Measurements from ENCODE around the gene IFIT1B.
"Not testable (repeated sequence)": the region's sequence is repeated elsewhere in the genome, so short reads cannot be mapped to it uniquely, and the experiment has no call there.

IFIT1B gene

GRCh38 chr10:89404104-89405047 lies 26.5 kb downstream of the IFIT1B start:
- Histone ChIP-seq H3K18ac (ENCODE audit: low read depth in 1 of 2, low read length in 2 of 2) (no peak overlapping the region), H3K23ac (ENCODE audit: low read length in 2 of 2) (no peak overlapping the region), H4K8ac (ENCODE audit: low read length) (no peak overlapping the region), H2AK5ac (ENCODE audit: low read length, severe bottlenecking) (no peak overlapping the region), H3K79me1 (replicated peaks; ENCODE audit: low read length, poor library complexity, severe bottlenecking) (peaks cover 2% of the 10 kb centered on the region), H3K9ac (ENCODE audit: low read length) (no peak overlapping the region), H3K4ac (ENCODE audit: low read depth in 1 of 2, low read length in 2 of 2) (no peak overlapping the region), H3K9me3 (ENCODE audit: control insufficient read depth, low read length) (no peaks in the 10 kb centered on the region), H2BK12ac (ENCODE audit: low read length in 2 of 2) (no peak overlapping the region), H3K36me3 (ENCODE audit: control insufficient read depth in 1 of 2, insufficient read depth in 2 of 2, low read depth in 1 of 2, low read length in 2 of 2) (peaks cover 0 to 39% of the 10 kb centered on the region in 2 experiments), H4K91ac (ENCODE audit: low read length) (no peak overlapping the region), H3K27ac (ENCODE audit: low read length, poor library complexity, severe bottlenecking) (no peak overlapping the region), H2BK15ac (ENCODE audit: low read depth, poor library complexity, severe bottlenecking) (no peak overlapping the region), H2AFZ (ENCODE audit: low read depth, low read length) (no peak overlapping the region), H3K14ac (ENCODE audit: low read length in 2 of 2) (no peak overlapping the region), H3K4me1 (ENCODE audit: control insufficient read depth, insufficient read depth, low read depth, low read length) (no peaks in the 10 kb centered on the region), H2BK120ac (ENCODE audit: low read depth, low read length) (no peak overlapping the region), H2BK5ac (ENCODE audit: low read depth, low read length, poor library complexity, severe bottlenecking) (no peak overlapping the region), H3K27me3 (ENCODE audit: control insufficient read depth in 1 of 2, insufficient read depth in 1 of 2, low read length in 2 of 2) (no peaks in the 10 kb centered on the region), H3K4me2 (ENCODE audit: low read length, poor library complexity, severe bottlenecking) (no peak overlapping the region), H3K4me3 (ENCODE audit: insufficient read depth in 1 of 2, low read depth in 1 of 2, low read length in 2 of 2) (no peak overlapping the region)
- DNase-seq, result no peak
- WGBS, result 89% methylated on average over 8 of the region's 11 CpGs

- DNase-seq; H3K79me1 ChIP-seq (replicated peaks; ENCODE audit: low read length, poor library complexity, severe bottlenecking); H2BK5ac ChIP-seq (ENCODE audit: low read depth, low read length, poor library complexity, severe bottlenecking); H2BK15ac ChIP-seq (ENCODE audit: low read depth, poor library complexity, severe bottlenecking); H4K91ac ChIP-seq (ENCODE audit: low read length); H3K18ac ChIP-seq (ENCODE audit: low read depth in 1 of 2, low read length in 2 of 2); H3K14ac ChIP-seq (ENCODE audit: low read length in 2 of 2); H3K4ac ChIP-seq (ENCODE audit: low read depth in 1 of 2, low read length in 2 of 2); H3K4me2 ChIP-seq (ENCODE audit: low read length, poor library complexity, severe bottlenecking); H2AK5ac ChIP-seq (ENCODE audit: low read length, severe bottlenecking); H3K23ac ChIP-seq (ENCODE audit: low read length in 2 of 2); H2BK120ac ChIP-seq (ENCODE audit: low read depth, low read length); H2AFZ ChIP-seq (ENCODE audit: low read depth, low read length); H3K27ac ChIP-seq (ENCODE audit: low read length, poor library complexity, severe bottlenecking); H3K9me3 ChIP-seq (ENCODE audit: control insufficient read depth, low read length); H2BK12ac ChIP-seq (ENCODE audit: low read length in 2 of 2); H3K4me1 ChIP-seq (ENCODE audit: control insufficient read depth, insufficient read depth, low read depth, low read length); H3K9ac ChIP-seq (ENCODE audit: low read length); H4K8ac ChIP-seq (ENCODE audit: low read length); H3K27me3 ChIP-seq (ENCODE audit: control insufficient read depth in 1 of 2, insufficient read depth in 1 of 2, low read length in 2 of 2); H3K4me3 ChIP-seq (ENCODE audit: insufficient read depth in 1 of 2, low read depth in 1 of 2, low read length in 2 of 2): not testable (repeated sequence)
- H3K36me3 ChIP-seq (ENCODE audit: control insufficient read depth in 1 of 2, insufficient read depth in 2 of 2, low read depth in 1 of 2, low read length in 2 of 2), result peaks cover 0 to 30% of the 10 kb centered on the region in 2 experiments
- 97% methylated on average over 8 of the region's 9 CpGs for WGBS
These were observed 28.3 kb downstream of the IFIT1B start for GRCh38 chr10:89406178-89406577.

- not testable (repeated sequence) for H3K27ac ChIP-seq (ENCODE audit: low read length, poor library complexity, severe bottlenecking)
- 93% methylated on average over 3 of the region's 3 CpGs for WGBS
These were observed 29.9 kb downstream of the IFIT1B start for GRCh38 chr10:89407792-89408191.

GRCh38 chr10:89409282-89409681 lies 31.4 kb downstream of the IFIT1B start:
- H3K9me3 ChIP-seq (ENCODE audit: control insufficient read depth, low read length); H4K91ac ChIP-seq (ENCODE audit: low read length); DNase-seq; H3K18ac ChIP-seq (ENCODE audit: low read depth in 1 of 2, low read length in 2 of 2); H3K4me2 ChIP-seq (ENCODE audit: low read length, poor library complexity, severe bottlenecking); H2BK15ac ChIP-seq (ENCODE audit: low read depth, poor library complexity, severe bottlenecking); H3K14ac ChIP-seq (ENCODE audit: low read length in 2 of 2); H3K79me1 ChIP-seq (replicated peaks; ENCODE audit: low read length, poor library complexity, severe bottlenecking); H4K8ac ChIP-seq (ENCODE audit: low read length); H2AFZ ChIP-seq (ENCODE audit: low read depth, low read length); H3K27ac ChIP-seq (ENCODE audit: low read length, poor library complexity, severe bottlenecking); H3K27me3 ChIP-seq (ENCODE audit: control insufficient read depth in 1 of 2, insufficient read depth in 1 of 2, low read length in 2 of 2); H2BK5ac ChIP-seq (ENCODE audit: low read depth, low read length, poor library complexity, severe bottlenecking); H2AK5ac ChIP-seq (ENCODE audit: low read length, severe bottlenecking); H2BK12ac ChIP-seq (ENCODE audit: low read length in 2 of 2); H3K23ac ChIP-seq (ENCODE audit: low read length in 2 of 2); H3K9ac ChIP-seq (ENCODE audit: low read length); H3K4me1 ChIP-seq (ENCODE audit: control insufficient read depth, insufficient read depth, low read depth, low read length); H3K4me3 ChIP-seq (ENCODE audit: insufficient read depth in 1 of 2, low read depth in 1 of 2, low read length in 2 of 2); H2BK120ac ChIP-seq (ENCODE audit: low read depth, low read length); H3K4ac ChIP-seq (ENCODE audit: low read depth in 1 of 2, low read length in 2 of 2); H3K36me3 ChIP-seq (ENCODE audit: control insufficient read depth in 1 of 2, insufficient read depth in 2 of 2, low read depth in 1 of 2, low read length in 2 of 2): not testable (repeated sequence)
- 98% methylated on average over 5 of the region's 5 CpGs for WGBS

More at GRCh38 chr10:89407792-89408191, 29.9 kb downstream of the IFIT1B start:
- not testable (repeated sequence) for H2BK5ac ChIP-seq (ENCODE audit: low read depth, low read length, poor library complexity, severe bottlenecking); H3K79me1 ChIP-seq (replicated peaks; ENCODE audit: low read length, poor library complexity, severe bottlenecking); DNase-seq; H3K18ac ChIP-seq (ENCODE audit: low read depth in 1 of 2, low read length in 2 of 2); H3K9ac ChIP-seq (ENCODE audit: low read length); H4K91ac ChIP-seq (ENCODE audit: low read length); H2AK5ac ChIP-seq (ENCODE audit: low read length, severe bottlenecking); H3K4me1 ChIP-seq (ENCODE audit: control insufficient read depth, insufficient read depth, low read depth, low read length); H3K27me3 ChIP-seq (ENCODE audit: control insufficient read depth in 1 of 2, insufficient read depth in 1 of 2, low read length in 2 of 2); H2BK120ac ChIP-seq (ENCODE audit: low read depth, low read length); H3K4me2 ChIP-seq (ENCODE audit: low read length, poor library complexity, severe bottlenecking); H3K4ac ChIP-seq (ENCODE audit: low read depth in 1 of 2, low read length in 2 of 2); H3K9me3 ChIP-seq (ENCODE audit: control insufficient read depth, low read length); H2AFZ ChIP-seq (ENCODE audit: low read depth, low read length); H4K8ac ChIP-seq (ENCODE audit: low read length); H3K14ac ChIP-seq (ENCODE audit: low read length in 2 of 2); H3K23ac ChIP-seq (ENCODE audit: low read length in 2 of 2); H2BK15ac ChIP-seq (ENCODE audit: low read depth, poor library complexity, severe bottlenecking); H2BK12ac ChIP-seq (ENCODE audit: low read length in 2 of 2); H3K4me3 ChIP-seq (ENCODE audit: insufficient read depth in 1 of 2, low read depth in 1 of 2, low read length in 2 of 2)
- peaks cover 0 to 18% of the 10 kb centered on the region in 2 experiments for H3K36me3 ChIP-seq (ENCODE audit: control insufficient read depth in 1 of 2, insufficient read depth in 2 of 2, low read depth in 1 of 2, low read length in 2 of 2)

Data from mesenchymal stem cell (in vitro differentiated cells and primary cell).